ENCODE measurements around the gene ZDHHC24. TPM values are rescaled to one million over a fixed set of nuclear protein-coding genes. Genes with fewer than 3 reads are reported as not detected.

The ZDHHC24 gene
- total RNA-seq, 2 experiments from 2014 or later = 11.9 to 35.1 TPM

DNA sequence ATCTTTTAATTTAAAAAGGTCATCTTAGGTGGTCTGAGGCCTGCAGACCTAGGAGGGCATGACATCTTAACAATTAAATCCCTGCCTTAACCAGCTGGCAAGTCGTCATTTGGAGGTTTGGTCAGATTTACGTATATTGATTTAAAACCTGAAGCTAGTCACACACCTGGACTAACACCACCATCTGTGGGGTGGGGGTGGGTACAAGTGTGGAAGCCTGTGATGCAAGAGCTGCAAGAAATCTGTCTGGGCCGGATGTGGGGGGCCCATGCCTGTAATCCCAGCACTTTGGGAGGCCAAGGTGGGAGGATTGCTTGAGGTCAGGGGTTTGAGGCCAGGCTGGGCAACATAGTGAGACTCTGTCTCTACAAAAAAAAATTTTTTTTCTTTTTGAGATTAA, 35.4 kb upstream of the ZDHHC24 start:
- CTCF ChIA-PET (ENCODE audit: unreplicated experiment) = no interaction called here
- Histone ChIP-seq H3K79me2 (ENCODE audit: insufficient read depth, low read depth, low read length) (no peaks in the 10 kb centered on the region), H3K27ac (ENCODE audit: low read depth, low read length, poor library complexity, severe bottlenecking) (no peak overlapping the region), H3K4me1 (ENCODE audit: insufficient read depth, low read length, poor library complexity, severe bottlenecking) (no peaks in the 10 kb centered on the region), H3K9me3 (ENCODE audit: low read length) (peaks cover 13% of the 10 kb centered on the region; the same call in 1 of the 2 replicates), H2AFZ (ENCODE audit: low read length) (0 out of 2 replicates have a peak overlapping the region, but pooled peaks have one; percentile 3), H3K9me2 (ENCODE audit: insufficient read depth, low read length) (no peaks in the 10 kb centered on the region), H3K36me3 (ENCODE audit: insufficient read depth, low read length) (no peaks in the 10 kb centered on the region), H3K4me2 (ENCODE audit: low read length) (no peak overlapping the region), H3K4me3 (ENCODE audit: low read depth, low read length, poor library complexity, severe bottlenecking) (no peak overlapping the region), H4K20me1 (ENCODE audit: insufficient read depth, low read length) (no peaks in the 10 kb centered on the region)
- BruUV-seq (replicated peaks) = no TSS peak
- intact Hi-C loops (cut with micrococcal nuclease; ENCODE audit: unreplicated experiment) = no loop called here
- no peak for DNase-seq (ENCODE audit: low spot score)
- POLR2A ChIA-PET = interaction anchor here (1.0 to 1.2 kb wide), 3 partner anchors 35 to 97 kb away, joined by 3 to 5 read pairs (median 4); partner anchors contain the start of genes RBM14 and RBM4B
- TF ChIP-seq, protein P1, sequence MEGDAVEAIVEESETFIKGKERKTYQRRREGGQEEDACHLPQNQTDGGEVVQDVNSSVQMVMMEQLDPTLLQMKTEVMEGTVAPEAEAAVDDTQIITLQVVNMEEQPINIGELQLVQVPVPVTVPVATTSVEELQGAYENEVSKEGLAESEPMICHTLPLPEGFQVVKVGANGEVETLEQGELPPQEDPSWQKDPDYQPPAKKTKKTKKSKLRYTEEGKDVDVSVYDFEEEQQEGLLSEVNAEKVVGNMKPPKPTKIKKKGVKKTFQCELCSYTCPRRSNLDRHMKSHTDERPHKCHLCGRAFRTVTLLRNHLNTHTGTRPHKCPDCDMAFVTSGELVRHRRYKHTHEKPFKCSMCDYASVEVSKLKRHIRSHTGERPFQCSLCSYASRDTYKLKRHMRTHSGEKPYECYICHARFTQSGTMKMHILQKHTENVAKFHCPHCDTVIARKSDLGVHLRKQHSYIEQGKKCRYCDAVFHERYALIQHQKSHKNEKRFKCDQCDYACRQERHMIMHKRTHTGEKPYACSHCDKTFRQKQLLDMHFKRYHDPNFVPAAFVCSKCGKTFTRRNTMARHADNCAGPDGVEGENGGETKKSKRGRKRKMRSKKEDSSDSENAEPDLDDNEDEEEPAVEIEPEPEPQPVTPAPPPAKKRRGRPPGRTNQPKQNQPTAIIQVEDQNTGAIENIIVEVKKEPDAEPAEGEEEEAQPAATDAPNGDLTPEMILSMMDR (conservative IDR thresholded peaks at IDR 0.05; ENCODE audit: low read length) = no peak
- TF ChIP-seq EZH2phosphoT487 (IDR thresholded peaks at IDR 0.05; ENCODE audit: borderline replicate concordance, low read depth, low read length) = no peak

- Histone ChIP-seq H2AFZ (ENCODE audit: low read length) (0 out of 2 replicates have a peak overlapping the region, but pooled peaks have one; percentile 3), H3K79me2 (ENCODE audit: insufficient read depth, low read depth, low read length) (no peaks in the 10 kb centered on the region), H3K9me3 (ENCODE audit: low read length) (peaks cover 13% of the 10 kb centered on the region; the same call in 1 of the 2 replicates), H3K4me2 (ENCODE audit: low read length) (no peak overlapping the region), H3K36me3 (ENCODE audit: insufficient read depth, low read length) (no peaks in the 10 kb centered on the region), H4K20me1 (ENCODE audit: insufficient read depth, low read length) (no peaks in the 10 kb centered on the region), H3K4me1 (ENCODE audit: insufficient read depth, low read length, poor library complexity, severe bottlenecking) (no peaks in the 10 kb centered on the region), H3K9me2 (ENCODE audit: insufficient read depth, low read length) (no peaks in the 10 kb centered on the region), H3K27ac (ENCODE audit: low read depth, low read length, poor library complexity, severe bottlenecking) (no peak overlapping the region), H3K4me3 (ENCODE audit: low read depth, low read length, poor library complexity, severe bottlenecking) (no peak overlapping the region)
- ChIA-PET CTCF (ENCODE audit: unreplicated experiment) (no interaction called here), POLR2A (interaction anchor here (1.0 to 1.2 kb wide), 3 partner anchors 36 to 97 kb away, joined by 3 to 5 read pairs (median 4); partner anchors contain the start of genes RBM14 and RBM4B)
- BruUV-seq (replicated peaks) = no TSS peak
- no peak for TF ChIP-seq EZH2phosphoT487 (IDR thresholded peaks at IDR 0.05; ENCODE audit: borderline replicate concordance, low read depth, low read length)
- TF ChIP-seq, protein P1 (conservative IDR thresholded peaks at IDR 0.05; ENCODE audit: low read length) = no peak
- intact Hi-C loops (cut with micrococcal nuclease; ENCODE audit: unreplicated experiment) = no loop called here
- no peak for DNase-seq (ENCODE audit: low spot score)
Measured at GRCh38 chr11:66580803-66581202, 35.0 kb upstream of the ZDHHC24 start.

GRCh38 chr11:66579017-66579606, 33.3 kb upstream of the ZDHHC24 start:
- no peak overlapping the region for H2AFZ ChIP-seq (ENCODE audit: low read length)
- no peak overlapping the region for H3K27ac ChIP-seq (ENCODE audit: low read depth, low read length, poor library complexity, severe bottlenecking)
- H3K36me3 ChIP-seq (ENCODE audit: insufficient read depth, low read length) = no peaks in the 10 kb centered on the region
- H3K4me1 ChIP-seq (ENCODE audit: insufficient read depth, low read length, poor library complexity, severe bottlenecking) = no peaks in the 10 kb centered on the region
- H4K20me1 ChIP-seq (ENCODE audit: insufficient read depth, low read length) = no peaks in the 10 kb centered on the region
- no peak overlapping the region for H3K4me2 ChIP-seq (ENCODE audit: low read length)
- H3K4me3 ChIP-seq (ENCODE audit: low read depth, low read length, poor library complexity, severe bottlenecking) = no peak overlapping the region
- TF ChIP-seq EZH2phosphoT487 (IDR thresholded peaks at IDR 0.05; ENCODE audit: borderline replicate concordance, low read depth, low read length) = no peak
- TF ChIP-seq, protein P1 (conservative IDR thresholded peaks at IDR 0.05; ENCODE audit: low read length) = peak; percentile 91
- no peaks in the 10 kb centered on the region for H3K9me2 ChIP-seq (ENCODE audit: insufficient read depth, low read length)
- POLR2A ChIA-PET = interaction anchor here (0.5 kb wide), 1 partner anchor 12 kb away, joined by 5 read pairs; no protein-coding TSS in a partner anchor
- BruUV-seq (replicated peaks) = no TSS peak
- intact Hi-C loops (cut with micrococcal nuclease; ENCODE audit: unreplicated experiment) = loop anchor here (1.0 to 5.0 kb wide), 4 partner anchors 38 to 172 kb away; partner anchors contain the start of genes RBM14 and RBM4
- CTCF ChIA-PET (ENCODE audit: unreplicated experiment) = interaction anchor here (1.0 kb wide), 1 partner anchor 99 kb away, joined by 4 read pairs; no protein-coding TSS in a partner anchor
- H3K9me3 ChIP-seq (ENCODE audit: low read length) = peaks cover 13% of the 10 kb centered on the region; the same call in 1 of the 2 replicates
- no peaks in the 10 kb centered on the region for H3K79me2 ChIP-seq (ENCODE audit: insufficient read depth, low read depth, low read length)
- peak; percentile 73 for DNase-seq (ENCODE audit: low spot score)

Measured in OCI-LY7 (cell line).